ENCODE results near the gene RPL5. TPM values are rescaled to one million over a fixed set of nuclear protein-coding genes. Genes with fewer than 3 reads are reported as not detected.

Gene RPL5
- total RNA-seq, 1 donor from 2014 or later = 1,496 TPM

Other genes with a start within 250 kb of the RPL5 start
- gene EVI5, start 46.9 kb upstream of the RPL5 start, total RNA-seq (ENCODE audit: insufficient read depth, low replicate concordance) = 105 TPM
- gene DIPK1A, start 129.4 kb downstream of the RPL5 start, total RNA-seq (ENCODE audit: insufficient read depth, low replicate concordance) = 9.6 TPM
- gene MTF2, start 247.2 kb downstream of the RPL5 start, total RNA-seq (ENCODE audit: insufficient read depth, low replicate concordance) = 49.4 TPM